ENCODE data around the gene RXRB.

DNA sequence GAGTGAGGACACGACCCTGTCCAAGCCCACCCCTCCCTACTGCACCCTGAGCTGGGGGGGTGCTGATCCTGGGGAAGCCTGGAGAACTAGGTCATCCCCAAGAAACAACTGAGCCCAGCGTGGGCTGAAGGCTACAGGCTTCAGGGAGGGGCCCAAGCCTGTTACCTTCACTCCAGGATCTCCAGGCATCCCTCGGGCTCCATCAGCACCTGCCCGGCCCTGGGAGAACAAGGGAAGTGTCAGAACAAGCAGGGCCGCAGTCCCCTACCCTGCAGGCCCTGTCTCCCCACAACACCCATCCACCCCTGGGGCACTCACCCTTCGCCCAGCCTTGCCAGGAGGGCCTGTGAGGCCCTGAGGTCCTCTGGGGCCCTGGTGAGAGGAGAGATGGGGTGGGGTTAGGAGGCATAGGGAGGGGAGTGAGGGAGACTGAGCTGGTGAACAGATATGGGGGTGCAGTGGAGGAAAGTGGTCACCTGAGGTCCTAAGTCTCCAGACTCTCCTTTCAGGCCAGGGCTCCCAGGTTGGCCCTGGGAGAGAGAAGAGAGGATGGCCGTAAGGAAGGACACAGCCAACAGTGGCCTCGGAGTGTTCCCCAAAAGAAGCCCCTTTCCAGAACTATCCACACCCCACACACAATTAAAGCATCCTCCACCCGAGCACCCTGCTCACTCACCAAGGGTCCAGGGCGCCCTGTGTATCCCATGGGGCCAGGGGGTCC is 21.6 kb downstream of the RXRB start:
- TF ChIP-seq, protein P1, sequence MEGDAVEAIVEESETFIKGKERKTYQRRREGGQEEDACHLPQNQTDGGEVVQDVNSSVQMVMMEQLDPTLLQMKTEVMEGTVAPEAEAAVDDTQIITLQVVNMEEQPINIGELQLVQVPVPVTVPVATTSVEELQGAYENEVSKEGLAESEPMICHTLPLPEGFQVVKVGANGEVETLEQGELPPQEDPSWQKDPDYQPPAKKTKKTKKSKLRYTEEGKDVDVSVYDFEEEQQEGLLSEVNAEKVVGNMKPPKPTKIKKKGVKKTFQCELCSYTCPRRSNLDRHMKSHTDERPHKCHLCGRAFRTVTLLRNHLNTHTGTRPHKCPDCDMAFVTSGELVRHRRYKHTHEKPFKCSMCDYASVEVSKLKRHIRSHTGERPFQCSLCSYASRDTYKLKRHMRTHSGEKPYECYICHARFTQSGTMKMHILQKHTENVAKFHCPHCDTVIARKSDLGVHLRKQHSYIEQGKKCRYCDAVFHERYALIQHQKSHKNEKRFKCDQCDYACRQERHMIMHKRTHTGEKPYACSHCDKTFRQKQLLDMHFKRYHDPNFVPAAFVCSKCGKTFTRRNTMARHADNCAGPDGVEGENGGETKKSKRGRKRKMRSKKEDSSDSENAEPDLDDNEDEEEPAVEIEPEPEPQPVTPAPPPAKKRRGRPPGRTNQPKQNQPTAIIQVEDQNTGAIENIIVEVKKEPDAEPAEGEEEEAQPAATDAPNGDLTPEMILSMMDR (conservative IDR thresholded peaks at IDR 0.05; ENCODE audit: low read length) = no peak
- no peak for TF ChIP-seq EZH2phosphoT487 (IDR thresholded peaks at IDR 0.05; ENCODE audit: borderline replicate concordance)
